NCI-H146 treated with DMSO at 0.1 percent for 48 hours (cell line): Measurements from ENCODE around the gene CIPC.

Experiments
- DNase-seq: peaks from one replicate; lab custom pipeline; 2025; ENCODE audit not compliant: unreplicated experiment; lab: John Stamatoyannopoulos, UW

Gene CIPC

DNA sequence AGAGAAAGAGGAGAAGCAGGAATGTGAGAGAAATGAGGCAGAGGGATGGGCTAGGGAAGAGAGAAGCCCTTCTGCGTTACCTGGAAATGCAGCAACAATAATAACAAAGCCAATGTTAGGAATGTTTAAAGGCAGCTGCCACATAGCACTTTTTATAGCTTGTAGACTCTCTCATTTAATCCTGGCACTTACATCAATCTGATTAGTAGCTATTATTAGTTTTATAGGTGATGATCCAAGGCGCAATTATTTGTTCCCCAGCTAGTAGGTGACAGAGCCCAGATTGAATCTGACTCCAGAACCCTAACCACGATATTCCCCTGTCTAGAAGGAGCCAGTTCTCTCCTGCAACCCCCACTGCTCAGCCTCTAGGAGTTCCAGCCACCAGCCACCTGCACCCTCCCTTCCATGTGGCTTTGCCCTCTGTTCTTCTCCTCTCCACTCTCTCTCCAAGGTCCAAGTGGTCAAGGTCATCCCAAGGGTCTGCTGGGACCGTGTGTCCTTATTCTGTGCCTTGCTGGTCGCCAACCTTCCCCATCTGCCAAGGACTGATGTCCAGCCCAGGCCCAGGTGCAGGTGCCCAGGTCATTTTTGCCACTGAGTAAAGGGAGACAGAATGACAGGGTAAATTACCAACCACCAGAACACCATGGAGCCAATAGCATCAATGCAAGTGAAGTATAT, 29.4 kb upstream of the CIPC start:
- DNase-seq = no peak

DNA sequence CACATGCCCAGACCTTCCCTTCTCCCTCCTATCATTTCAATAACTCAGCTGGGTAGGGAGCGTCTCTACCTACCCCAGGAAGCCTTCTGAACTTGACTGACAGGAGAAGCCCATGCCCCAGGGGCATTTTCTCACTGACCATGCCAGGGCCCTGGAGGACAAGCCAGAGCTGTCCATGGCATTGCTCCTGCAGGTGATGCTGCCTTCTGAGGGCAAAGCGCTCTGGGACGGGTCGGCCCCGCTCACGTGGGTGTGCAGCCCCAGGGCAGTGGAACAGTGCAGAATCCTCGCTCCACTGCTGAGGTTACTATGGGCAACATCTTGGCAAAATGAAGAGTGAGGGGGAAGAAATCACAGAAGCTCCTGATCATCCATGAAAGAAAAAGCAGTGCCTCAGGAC, 28.5 kb upstream of the CIPC start:
- DNase-seq = no peak

GRCh38 chr14:77071938-77072388, 26.1 kb upstream of the CIPC start:
- no peak for DNase-seq

DNA sequence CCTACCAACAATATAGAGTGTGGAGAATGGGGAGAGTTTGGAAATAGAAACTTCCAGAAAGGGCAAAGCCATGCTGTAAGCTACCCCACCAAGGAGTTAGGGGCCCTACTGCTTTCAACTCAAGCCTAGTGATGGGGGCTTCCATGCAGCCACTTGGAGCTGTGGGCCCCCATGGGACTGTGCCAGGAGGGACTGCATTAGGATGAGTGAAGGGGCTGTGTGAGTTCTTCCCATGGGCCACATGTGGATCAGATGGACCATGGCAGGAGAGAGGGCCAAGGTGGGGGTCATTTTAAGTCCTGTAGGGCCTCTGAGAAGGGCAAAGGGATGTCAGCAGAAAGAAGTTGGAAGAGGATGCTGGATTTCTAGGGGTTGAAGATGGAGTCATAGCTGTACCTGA, 23.1 kb upstream of the CIPC start:
- no peak for DNase-seq

GRCh38 chr14:77076113-77076631, 21.9 kb upstream of the CIPC start:
- DNase-seq = no peak

- DNase-seq = no peak
These were observed 21.0 kb upstream of the CIPC start for GRCh38 chr14:77077040-77077439.

- no peak for DNase-seq
These were observed 15.7 kb upstream of the CIPC start for GRCh38 chr14:77082356-77082755.

DNA sequence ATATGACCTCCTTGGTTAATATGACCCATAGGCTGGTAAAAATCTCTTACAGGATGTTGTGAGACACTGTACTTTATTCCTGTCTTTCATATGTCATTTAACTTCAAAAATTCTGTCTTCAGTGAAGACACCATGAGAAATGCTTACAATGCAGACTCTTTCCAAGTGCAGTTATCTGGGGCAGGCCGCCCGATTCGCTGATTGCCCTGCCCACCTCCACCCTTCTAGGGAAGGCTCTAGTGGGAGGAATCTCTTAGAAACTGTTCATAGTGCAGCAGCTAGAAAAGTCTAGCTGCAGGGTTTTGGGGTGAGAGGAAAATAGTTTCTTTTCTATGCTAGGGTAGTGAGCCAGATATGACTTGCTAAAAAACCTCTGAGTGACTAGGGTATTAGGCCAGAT, 15.0 kb upstream of the CIPC start:
- no peak for DNase-seq

- no peak for DNase-seq
These were observed 13.1 kb upstream of the CIPC start for GRCh38 chr14:77084985-77085384.

DNA sequence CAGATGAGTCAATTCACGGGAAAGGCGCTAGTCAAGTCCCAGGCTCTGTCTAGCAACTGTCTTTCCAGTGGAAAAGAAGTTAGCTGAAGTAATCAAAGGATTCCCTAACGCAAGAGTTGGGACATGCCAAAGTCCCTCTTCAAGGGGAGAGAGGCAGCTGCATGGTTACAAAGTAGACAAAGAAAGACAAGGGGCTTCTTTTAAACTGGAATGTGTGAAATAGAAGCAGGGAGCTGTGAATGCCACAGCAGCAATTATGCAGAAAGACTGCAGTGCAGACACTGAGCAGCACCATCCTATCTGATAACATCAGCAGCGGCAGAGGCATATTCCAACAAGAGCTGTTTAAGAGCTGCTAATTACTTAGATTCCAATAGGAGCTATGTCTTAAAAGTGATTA, 12.5 kb upstream of the CIPC start:
- DNase-seq = no peak

- no peak for DNase-seq
These were observed 11.9 kb upstream of the CIPC start for GRCh38 chr14:77086017-77086727.

DNA sequence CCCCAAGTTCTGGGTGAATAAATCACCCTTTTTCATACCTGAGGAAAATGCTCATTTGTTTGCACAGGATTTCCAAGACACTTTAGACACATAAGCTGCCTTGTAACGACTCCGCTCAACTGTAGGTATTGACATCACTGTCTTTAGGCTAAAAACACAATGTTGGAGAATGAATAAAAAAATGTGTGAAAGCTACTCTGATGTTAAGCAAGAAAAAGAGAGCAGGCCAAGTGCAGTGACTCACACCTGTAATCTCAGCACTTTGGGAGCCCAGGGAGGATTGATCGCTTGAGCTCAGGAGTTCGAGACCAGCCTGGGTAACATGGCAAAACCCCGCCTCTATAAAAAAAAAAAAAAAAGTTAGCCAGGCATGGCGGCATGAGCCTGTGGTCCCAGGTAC, 11.1 kb upstream of the CIPC start:
- no peak for DNase-seq

- DNase-seq = no peak
These were observed 10.4 kb upstream of the CIPC start for GRCh38 chr14:77087631-77088030.

DNA sequence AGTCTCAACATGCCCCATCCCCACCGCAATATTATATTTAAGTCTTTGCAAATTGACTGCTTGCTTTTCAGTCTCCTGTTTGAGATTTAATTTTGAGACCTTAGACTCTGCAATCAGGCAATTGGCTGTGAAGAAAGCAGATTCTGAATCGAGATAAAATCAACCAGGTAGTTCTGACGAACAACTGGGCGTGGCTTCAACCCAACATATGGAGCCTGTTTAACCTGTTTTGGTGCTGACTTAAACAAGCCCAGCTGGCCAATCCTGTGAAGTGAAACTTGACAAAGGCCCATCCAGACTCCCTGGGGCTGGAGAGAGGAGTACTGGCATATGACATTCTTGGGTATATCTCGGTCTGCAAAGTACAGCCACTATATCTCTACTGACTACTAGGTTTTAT, 9.8 kb upstream of the CIPC start:
- peak; percentile 8 for DNase-seq

DNA sequence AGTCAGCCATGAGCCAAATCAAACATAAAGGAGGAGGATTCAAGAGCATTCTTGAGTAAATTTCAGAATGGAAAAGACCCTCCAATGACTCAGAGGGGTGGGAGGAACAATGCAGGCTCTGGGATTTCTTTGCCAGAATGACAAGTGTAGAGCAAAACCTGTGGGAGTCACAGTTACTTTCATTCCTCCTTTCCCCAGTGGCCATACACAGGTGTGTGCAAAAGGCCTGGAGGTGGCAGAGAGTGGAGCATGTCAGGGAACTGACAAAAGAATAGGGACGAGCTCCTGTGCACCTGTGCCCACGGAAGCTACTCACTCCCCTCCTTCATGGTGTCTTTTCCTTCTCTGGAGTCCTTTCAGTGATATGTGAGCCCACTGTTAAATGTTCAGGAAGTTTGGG, 9.4 kb upstream of the CIPC start:
- no peak for DNase-seq

DNA sequence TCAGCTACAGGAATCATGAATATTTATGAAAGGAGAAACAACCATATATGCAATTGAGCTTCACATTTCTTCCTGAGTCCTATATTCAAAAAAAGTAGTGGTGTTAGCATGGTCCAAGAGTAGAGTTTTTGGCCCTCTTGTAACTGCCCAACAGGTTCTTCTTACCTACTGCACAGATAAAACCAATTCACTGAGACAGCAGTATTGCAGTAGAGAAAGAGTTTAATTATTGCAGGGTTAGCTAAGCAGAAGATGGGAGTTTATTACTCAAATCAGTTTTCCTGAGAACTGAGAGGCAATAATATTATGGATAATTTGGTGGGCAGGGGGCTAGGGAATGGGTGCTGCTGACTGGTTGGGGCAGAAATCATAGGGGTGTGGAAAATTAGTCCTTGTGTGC, 6.5 kb upstream of the CIPC start:
- no peak for DNase-seq

DNA sequence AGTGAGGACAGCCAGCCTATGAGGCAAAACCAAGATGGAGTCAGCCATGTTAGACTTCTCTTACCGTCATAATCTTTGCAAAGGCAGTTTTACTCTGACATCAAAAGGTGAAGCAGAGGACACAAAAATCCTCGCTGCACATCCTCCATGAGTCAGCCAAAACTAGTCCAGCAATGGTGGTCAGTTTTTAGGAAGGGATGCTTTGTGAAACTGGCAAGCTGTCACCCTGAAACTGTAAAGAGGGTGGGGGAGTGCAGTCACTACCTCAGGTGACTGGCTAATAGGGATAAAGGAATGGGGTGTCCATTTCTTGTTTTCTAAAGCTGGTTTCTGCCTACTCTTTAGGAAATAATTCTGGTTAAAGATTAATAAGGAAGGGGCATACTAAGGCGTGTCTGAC, 5.4 kb upstream of the CIPC start:
- no peak for DNase-seq

GRCh38 chr14:77094672-77095284, 3.3 kb upstream of the CIPC start:
- peak; percentile 59 for DNase-seq

GRCh38 chr14:77097006-77097699, 905 bp upstream of the CIPC start:
- no peak for DNase-seq

GRCh38 chr14:77098529-77099353, 683 bp downstream of the CIPC start:
- no peak for DNase-seq
